Inflammatory macrophage treated with lipopolysaccharide for 4 hours (primary cell): ENCODE data around the gene ZNF330.

Experiments used
- DNase-seq: peaks from one replicate; pipeline ENCODE4 v3.0.0-alpha.2; 2020

The ZNF330 gene

GRCh38 chr4:141238186-141238585, 17.5 kb downstream of the ZNF330 start:
- no peak for DNase-seq

GRCh38 chr4:141240259-141240658, 19.6 kb downstream of the ZNF330 start:
- no peak for DNase-seq

- DNase-seq = no peak
Measured at GRCh38 chr4:141240671-141241070, 20.0 kb downstream of the ZNF330 start.

- DNase-seq = no peak
Measured at GRCh38 chr4:141241986-141242385, 21.3 kb downstream of the ZNF330 start.

GRCh38 chr4:141244419-141244818, 23.7 kb downstream of the ZNF330 start:
- no peak for DNase-seq

- no peak for DNase-seq
Measured at GRCh38 chr4:141246243-141246642, 25.5 kb downstream of the ZNF330 start.

GRCh38 chr4:141246683-141247429, 26.2 kb downstream of the ZNF330 start:
- DNase-seq = no peak

- DNase-seq = peak; percentile 45
Measured at GRCh38 chr4:141247430-141247780, 26.7 kb downstream of the ZNF330 start.

GRCh38 chr4:141248029-141248428, 27.3 kb downstream of the ZNF330 start:
- DNase-seq = peak; percentile 54

GRCh38 chr4:141248486-141248885, 27.8 kb downstream of the ZNF330 start:
- DNase-seq = no peak

GRCh38 chr4:141254326-141254725, 33.6 kb downstream of the ZNF330 start:
- no peak for DNase-seq

GRCh38 chr4:141255016-141255415, 34.3 kb downstream of the ZNF330 start:
- DNase-seq = no peak

GRCh38 chr4:141258558-141258957, 37.9 kb downstream of the ZNF330 start:
- no peak for DNase-seq

GRCh38 chr4:141275834-141276233, 55.1 kb downstream of the ZNF330 start:
- DNase-seq = no peak

- DNase-seq = no peak
Measured at GRCh38 chr4:141283152-141283551, 62.5 kb downstream of the ZNF330 start.

- DNase-seq = no peak
Measured at GRCh38 chr4:141283563-141283962, 62.9 kb downstream of the ZNF330 start.
